ENCODE measurements around the gene FAM89A.

DNA sequence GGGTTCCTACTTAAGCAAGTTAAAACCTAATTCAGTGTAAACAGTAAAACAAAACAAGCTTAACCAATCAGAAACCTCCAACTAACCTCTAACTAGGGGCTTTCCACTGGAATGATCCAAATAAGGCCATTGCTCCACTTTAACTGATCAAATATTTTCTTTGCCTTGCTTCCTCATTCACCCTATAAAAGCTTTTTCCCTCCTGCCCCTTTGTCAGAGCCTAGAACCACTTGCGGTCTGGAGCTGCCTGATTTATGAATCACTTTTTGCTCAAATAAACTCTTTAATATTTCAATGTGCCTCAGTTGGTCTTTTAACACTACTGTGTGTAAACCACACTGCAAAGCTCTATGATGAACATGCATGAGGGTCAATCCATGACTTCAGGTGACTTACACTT, 4.5 kb upstream of the FAM89A start:
- TF ChIP-seq CTCF (IDR thresholded peaks at IDR 0.05) (no peak), POLR2A (IDR thresholded peaks at IDR 0.05) (no peak)

Measured in tibial nerve (tissue), 3 donors.